Measurements from ENCODE around the gene KLHL12.
A peak's percentile ranks its signal among the peaks of the same experiment; 100 is the strongest.
"Not testable (repeated sequence)": the region's sequence is repeated elsewhere in the genome, so short reads cannot be mapped to it uniquely, and the experiment has no call there.

Gene KLHL12

DNA sequence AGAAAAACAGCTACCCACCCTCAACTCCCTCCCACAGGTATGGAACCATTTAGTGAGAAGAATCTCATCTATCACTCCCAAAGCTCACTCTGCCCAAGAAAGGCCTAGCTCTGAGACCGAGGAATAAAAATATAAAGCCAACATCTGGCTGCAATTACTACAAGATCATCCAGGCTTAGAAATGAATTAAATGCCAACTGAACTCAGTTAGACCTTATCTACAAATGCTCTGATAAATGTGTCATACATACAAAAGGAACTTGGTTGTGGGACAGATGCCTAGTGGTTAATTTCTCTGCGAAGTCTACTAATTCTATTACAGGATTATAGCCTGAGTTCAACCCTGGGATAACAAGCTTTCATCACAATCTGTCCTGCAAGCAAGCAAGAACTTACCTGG is 24.4 kb upstream of the KLHL12 start:
- DNase-seq (ENCODE audit: low spot score), result no peak

- no peak for DNase-seq (ENCODE audit: low spot score)
Measured at GRCh38 chr1:202945483-202945882, 18.4 kb upstream of the KLHL12 start.

DNA sequence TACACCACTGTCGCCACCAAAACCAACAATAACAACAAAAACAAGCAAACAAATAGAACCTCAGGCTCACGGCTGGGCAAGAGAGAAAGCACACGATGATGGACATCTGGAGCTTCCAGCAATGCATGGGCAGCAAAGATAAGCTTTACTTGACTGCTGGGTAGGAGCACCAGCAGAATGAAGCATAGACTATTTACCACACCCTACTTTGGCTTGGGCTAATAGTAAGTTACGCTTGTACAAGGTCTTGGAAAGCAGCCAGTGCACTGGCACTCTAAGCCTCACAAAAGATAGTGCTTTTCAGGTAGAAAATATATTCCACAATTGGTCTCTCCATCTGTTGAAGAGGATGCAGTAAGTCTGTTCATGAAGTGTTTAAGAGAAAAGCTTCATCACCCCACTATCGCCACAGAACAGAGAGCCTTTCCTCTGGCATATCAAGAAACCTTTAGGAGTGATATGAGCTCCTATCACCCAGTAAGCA is 17.4 kb upstream of the KLHL12 start:
- DNase-seq (ENCODE audit: low spot score), result no peak

DNA sequence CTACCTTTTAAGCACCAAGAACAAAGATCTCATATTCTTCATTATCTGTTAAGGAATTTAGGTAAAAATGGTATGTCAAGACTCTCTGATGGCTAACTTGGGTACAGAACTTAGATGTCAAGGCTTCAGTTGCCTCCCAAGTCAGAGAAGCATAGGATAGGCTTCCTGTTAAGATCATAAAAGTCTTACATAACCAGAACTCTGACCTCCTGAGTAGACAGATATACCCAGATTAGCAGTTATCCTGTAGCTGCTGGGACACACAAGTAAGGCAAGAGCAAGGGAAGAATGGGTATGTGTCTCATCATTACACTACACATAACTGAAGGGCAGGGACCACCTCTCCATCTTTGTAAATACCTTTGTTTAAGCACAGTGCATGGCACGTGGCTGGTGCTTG is 15.4 kb upstream of the KLHL12 start:
- no peak for DNase-seq (ENCODE audit: low spot score)

- no peak for DNase-seq (ENCODE audit: low spot score)
Measured at GRCh38 chr1:202941372-202941771, 14.3 kb upstream of the KLHL12 start.

DNA sequence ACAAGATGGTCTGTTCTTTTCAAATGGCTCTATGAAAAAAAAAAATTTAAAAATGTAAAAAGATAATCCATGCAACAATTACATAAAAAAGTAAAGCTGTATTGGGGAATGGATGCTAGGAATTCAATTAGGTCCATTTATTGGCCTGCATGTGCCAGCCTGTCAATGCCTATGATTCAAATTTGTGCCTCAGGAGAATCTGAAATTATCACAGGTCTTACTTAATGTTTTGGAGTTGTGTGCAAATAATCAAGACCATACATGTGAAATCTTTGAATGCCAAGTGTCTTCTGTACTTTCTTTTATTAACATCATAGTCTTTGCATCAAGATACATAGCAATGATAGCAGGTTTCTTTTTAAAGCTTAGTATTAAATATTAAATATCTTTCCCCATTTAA is 13.5 kb upstream of the KLHL12 start:
- DNase-seq (ENCODE audit: low spot score), result no peak

DNA sequence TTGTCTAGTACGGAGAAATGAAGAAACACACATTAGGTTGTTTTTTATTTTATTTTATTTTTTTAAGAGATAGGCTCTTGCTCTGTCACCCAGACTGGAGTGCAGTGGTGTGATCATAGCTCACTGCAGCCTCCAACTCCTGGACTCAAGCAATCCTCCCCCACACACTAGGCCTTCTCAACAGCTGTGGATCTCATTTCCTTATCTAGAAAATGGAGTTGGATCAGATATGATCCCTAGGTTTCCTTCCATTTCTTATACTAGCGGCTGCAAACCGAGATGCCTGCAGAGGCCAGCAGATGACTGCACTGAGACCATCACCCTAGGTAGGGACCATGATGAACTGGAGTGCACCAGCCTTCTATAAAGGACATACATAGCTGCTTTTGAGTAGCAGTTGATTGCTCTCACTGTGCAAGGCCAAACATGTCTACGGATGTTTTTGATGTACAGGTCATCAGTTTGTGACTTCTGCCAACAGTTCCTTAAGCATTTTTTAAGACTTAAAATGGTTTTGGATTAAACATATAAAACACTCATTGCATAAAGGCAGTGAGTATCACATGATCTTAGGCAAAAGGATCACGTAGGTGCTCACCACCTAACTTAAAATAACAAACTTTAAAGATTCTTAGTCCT is 11.4 kb upstream of the KLHL12 start:
- DNase-seq (ENCODE audit: low spot score), result no peak

- not testable (repeated sequence) for DNase-seq (ENCODE audit: low spot score)
Measured at GRCh38 chr1:202936409-202936808, 9.4 kb upstream of the KLHL12 start.

GRCh38 chr1:202935844-202936243 is 8.8 kb upstream of the KLHL12 start:
- DNase-seq (ENCODE audit: low spot score), result no peak

GRCh38 chr1:202934755-202935154 is 7.7 kb upstream of the KLHL12 start:
- DNase-seq (ENCODE audit: low spot score), result no peak

DNA sequence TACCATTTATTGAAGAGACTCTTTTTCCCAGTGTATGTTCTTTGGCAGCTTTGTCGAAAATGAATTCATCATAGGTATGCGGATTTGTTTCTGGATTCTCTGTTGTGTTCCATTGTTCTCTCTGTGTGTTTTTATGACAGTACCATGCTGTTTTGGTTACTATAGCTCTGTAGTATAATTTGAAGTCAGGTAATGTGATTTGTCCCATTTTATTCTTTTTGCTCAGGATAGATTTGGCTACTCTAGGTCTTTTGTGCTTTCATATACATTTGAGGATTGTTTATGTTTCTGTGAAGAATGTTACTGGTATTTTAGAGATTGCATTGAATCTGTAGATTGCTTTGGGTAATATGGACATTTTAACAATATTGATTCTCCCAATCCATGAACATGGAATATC is 5.4 kb upstream of the KLHL12 start:
- DNase-seq (ENCODE audit: low spot score), result no peak

GRCh38 chr1:202923533-202923932 is 3.5 kb downstream of the KLHL12 start:
- DNase-seq (ENCODE audit: low spot score), result no peak

DNA sequence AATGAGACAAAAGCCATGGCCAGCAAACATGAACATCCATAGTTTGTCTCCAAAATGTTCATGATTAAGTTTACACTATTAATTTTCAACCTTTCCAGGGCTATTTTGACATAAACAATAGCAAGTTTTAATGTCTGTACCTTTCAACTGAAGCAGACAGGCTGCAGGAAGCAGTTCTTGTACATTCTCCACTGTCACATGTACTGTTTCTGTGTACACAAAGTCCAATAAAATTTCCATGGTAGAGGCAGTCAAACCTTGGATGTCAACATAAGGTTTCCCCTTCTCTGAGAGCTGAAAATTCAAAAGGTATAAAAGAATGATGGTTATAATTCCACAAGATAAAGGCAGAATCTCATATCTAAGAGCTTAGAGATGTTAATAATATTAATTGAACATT is 7.4 kb downstream of the KLHL12 start:
- DNase-seq (ENCODE audit: low spot score), result no peak

GRCh38 chr1:202915146-202915545 is 11.9 kb downstream of the KLHL12 start:
- no peak for DNase-seq (ENCODE audit: low spot score)

GRCh38 chr1:202912476-202912875 is 14.6 kb downstream of the KLHL12 start:
- DNase-seq (ENCODE audit: low spot score), result not testable (repeated sequence)

DNA sequence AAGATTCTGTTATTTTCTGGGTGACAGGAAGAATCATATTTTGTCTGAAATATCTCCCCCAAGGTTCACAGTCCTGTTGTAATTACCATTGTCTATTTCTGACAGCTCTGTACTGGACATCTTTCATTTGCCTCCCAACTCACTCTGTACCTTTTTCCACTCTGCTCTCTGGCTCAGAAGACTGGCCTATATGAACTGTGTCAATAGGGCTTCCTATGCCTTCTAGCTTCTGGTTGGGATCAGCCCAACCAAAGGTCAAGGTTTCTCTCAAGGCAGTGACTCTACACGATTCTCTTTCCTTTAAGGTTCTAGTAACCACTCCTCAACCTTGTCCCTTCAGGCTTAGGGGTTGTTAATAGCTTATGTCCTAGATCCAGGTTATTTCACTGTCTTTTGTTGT is 17.5 kb downstream of the KLHL12 start:
- DNase-seq (ENCODE audit: low spot score), result no peak

- no peak for DNase-seq (ENCODE audit: low spot score)
Measured at GRCh38 chr1:202908998-202909397, 18.0 kb downstream of the KLHL12 start.

GRCh38 chr1:202905331-202905730 is 21.7 kb downstream of the KLHL12 start:
- DNase-seq (ENCODE audit: low spot score), result no peak

DNA sequence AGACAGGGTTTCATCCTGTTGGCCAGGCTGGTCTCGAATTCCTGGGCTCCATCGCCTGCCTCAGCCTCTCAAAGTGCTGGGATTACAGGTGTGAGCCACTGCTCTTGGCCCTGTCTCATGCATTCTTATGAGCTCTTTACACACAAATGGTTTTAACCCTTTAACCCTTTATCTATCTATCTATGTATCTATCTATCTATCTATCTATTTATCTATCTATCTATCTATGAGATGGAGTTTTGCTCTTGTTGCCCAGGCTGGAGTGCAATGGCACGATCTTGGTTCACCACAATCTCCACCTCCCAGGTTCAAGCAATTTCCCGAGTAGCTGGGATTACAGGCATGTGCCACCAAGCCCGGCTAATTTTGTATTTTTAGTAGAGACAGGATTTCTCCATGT is 23.2 kb downstream of the KLHL12 start:
- DNase-seq (ENCODE audit: low spot score), result not testable (repeated sequence)

GRCh38 chr1:202901555-202901954 is 25.5 kb downstream of the KLHL12 start:
- no peak for DNase-seq (ENCODE audit: low spot score)

DNA sequence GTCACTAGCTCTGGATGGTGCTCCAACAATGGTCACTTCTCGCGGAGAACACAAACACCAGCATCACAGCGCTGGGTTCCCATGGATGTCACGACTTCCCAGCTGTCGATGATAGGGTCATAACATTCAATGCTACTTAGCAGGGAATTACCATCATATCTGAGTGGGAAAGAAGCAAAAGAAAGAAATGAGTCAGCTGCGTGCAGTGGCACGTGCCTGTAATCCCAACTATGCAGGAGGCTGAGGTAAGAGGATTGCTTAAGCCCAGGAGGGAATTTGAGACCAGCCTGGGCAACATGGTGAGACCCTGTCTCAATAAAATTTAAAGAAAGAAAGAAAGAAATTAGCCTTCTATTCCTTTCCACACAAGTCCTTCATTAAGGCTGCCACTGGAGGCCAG is 34.5 kb downstream of the KLHL12 start:
- DNase-seq (ENCODE audit: low spot score), result no peak

DNA sequence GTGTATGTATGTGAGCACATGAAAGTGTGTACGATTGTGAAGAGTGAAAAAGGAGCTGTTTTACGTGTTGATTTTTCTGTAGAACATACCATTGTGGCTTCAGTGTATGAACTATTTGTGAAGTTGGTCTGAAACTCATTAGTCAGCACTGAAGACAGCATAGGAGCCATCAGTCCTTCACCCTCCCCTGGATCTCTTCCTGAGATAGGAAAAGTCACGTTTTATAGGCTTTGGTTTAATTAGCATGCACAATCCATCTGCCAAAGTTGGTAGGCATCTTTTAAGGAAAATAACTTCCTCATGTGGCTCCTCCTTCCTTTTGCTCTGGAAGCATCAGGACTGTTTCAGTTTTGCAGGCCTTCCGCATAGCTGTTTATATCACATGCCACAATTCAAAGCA is 36.6 kb downstream of the KLHL12 start:
- peak; percentile 8 for DNase-seq (ENCODE audit: low spot score)

DNA sequence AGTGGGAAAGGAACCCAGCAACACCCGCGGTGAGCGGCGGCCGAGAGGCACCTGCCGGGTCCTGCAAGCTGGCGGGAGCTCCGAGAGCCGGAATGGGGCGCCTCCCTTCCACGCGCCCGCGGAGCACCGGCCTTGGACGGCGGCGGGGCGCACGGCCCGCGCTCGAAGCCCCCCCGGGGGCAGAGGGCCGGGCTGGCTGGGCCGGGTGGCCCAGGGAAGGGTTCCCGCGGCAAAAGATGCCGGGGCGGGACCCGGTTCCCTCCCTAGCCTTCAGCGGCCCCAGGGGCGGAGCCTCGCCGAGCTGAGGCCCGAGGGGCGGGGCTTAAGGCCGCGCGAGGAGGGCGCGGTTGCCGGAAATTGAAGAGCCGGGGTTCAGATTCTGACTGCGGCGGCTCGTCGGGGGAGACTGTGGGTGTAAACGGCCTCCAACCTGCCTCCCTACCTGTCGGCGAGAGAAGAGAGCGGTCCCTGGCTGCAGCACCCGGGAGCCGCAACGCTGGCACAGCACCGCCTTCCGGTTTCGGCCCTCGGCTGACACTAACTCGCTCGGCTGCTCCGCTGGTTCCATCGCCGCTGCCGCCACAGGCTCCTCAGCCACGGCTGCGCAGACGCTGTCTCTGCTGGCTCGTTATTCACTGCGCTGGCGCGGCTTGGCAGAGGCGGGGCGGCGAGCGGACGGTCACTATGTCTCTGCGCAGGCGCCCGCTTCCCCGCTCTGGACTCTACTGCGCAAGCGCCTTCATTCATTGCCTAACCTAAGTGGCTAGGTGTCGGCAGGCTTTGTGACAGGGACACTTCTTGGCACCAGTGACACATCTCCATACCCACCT is 38.3 kb downstream of the KLHL12 start, which contains the start of gene RABIF:
Gene RABIF (minus strand): TSS at position 619 of the 830 bp plus-strand sequence. CDS start 51 bp downstream, at position 568.
- DNase-seq (ENCODE audit: low spot score), result peak; percentile 100

- no peak for DNase-seq (ENCODE audit: low spot score)
Measured at GRCh38 chr1:202888221-202888530, 38.9 kb downstream of the KLHL12 start.

Data from AG20443 (cell line).